Sigmoid colon (tissue), 4 donors: Measurements from ENCODE around the gene UPF3A.
"Not testable (repeated sequence)": the region's sequence is repeated elsewhere in the genome, so short reads cannot be mapped to it uniquely, and the experiment has no call there.

Experiments used
- CTCF ChIP-seq, 4 experiments: fragments of 450-650 bp in 3 of 4; fragments of 200-600 bp in 1 of 4; IDR thresholded peaks; one replicate each; pipeline ENCODE4 v1.5.1; 2016 to 2019; ENCODE audit warnings: antibody characterized with exemption in 4 of 4, mild to moderate bottlenecking in 3 of 4, moderate library complexity in 2 of 4
- EP300 ChIP-seq, 4 donors: sonication (generic); formaldehyde crosslinking; IDR thresholded peaks; one replicate each; pipeline ENCODE4 v1.6.1; 2017; ENCODE audit warnings: antibody characterized with exemption in 4 of 4
- POLR2A ChIP-seq, 2 donors: fragments of 450-650 bp; IDR thresholded peaks; one replicate each; pipeline ENCODE4 v1.6.1; 2016; ENCODE audit warnings: antibody characterized with exemption in 2 of 2, mild to moderate bottlenecking in 2 of 2, moderate library complexity in 2 of 2

GRCh38 chr13:114336457-114336856 lies 55.1 kb downstream of the UPF3A start:
- TF ChIP-seq POLR2A, CTCF, EP300 (IDR thresholded peaks at IDR 0.05): not testable (repeated sequence)
